Tibial nerve (tissue), 3 donors: ENCODE data around the gene CYP2B6.

Experiments
- CTCF ChIP-seq, 5 experiments: fragments of 200-600 bp in 3 of 5; fragments of 450-650 bp in 2 of 5; sonication (generic) in 3 of 5; IDR thresholded peaks; one replicate each; pipeline ENCODE4 v1.5.1; 2016 to 2019; ENCODE audit warnings: antibody characterized with exemption in 5 of 5, mild to moderate bottlenecking in 3 of 5, moderate library complexity in 2 of 5
- POLR2A ChIP-seq, 2 donors: fragments of 450-650 bp; IDR thresholded peaks; one replicate each; pipeline ENCODE4 v1.6.1; 2017; ENCODE audit warnings: antibody characterized with exemption in 2 of 2, mild to moderate bottlenecking in 2 of 2, moderate library complexity in 2 of 2

GRCh38 chr19:41030651-41031050, 39.6 kb downstream of the CYP2B6 start:
- no peak for TF ChIP-seq POLR2A (IDR thresholded peaks at IDR 0.05)
- no peak for TF ChIP-seq CTCF (IDR thresholded peaks at IDR 0.05)
